HG03064 (cell line): ENCODE results near the gene MAMDC2.

Source experiments
- ATAC-seq: cut with Tn5 transposase; IDR thresholded peaks from one replicate; pipeline ENCODE4 v1.9.1; 2021; ENCODE audit warnings: low read depth; ENCODE audit not compliant: unreplicated experiment

MAMDC2 gene

GRCh38 chr9:70127540-70128416 lies 84.1 kb downstream of the MAMDC2 start:
- no peak for ATAC-seq

GRCh38 chr9:70130266-70130665 lies 86.6 kb downstream of the MAMDC2 start:
- ATAC-seq: no peak

DNA sequence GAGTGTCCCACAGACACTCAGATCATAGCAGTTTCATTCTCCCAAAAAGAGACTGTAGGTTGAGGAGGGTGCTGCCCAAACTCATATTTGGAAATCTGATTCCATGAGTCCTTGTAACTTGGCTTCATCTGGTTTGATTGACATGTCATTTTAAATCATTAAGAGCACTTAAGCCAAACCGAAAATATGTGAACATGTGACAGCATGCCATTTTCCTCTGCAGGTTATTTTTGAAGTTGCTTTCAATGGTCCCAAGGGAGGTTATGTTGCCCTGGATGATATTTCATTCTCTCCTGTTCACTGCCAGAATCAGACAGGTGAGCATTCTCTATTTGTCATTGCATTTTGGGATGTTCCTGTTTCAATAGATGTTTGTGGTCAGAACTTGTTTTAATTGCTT lies 87.6 kb downstream of the MAMDC2 start:
- no peak for ATAC-seq

DNA sequence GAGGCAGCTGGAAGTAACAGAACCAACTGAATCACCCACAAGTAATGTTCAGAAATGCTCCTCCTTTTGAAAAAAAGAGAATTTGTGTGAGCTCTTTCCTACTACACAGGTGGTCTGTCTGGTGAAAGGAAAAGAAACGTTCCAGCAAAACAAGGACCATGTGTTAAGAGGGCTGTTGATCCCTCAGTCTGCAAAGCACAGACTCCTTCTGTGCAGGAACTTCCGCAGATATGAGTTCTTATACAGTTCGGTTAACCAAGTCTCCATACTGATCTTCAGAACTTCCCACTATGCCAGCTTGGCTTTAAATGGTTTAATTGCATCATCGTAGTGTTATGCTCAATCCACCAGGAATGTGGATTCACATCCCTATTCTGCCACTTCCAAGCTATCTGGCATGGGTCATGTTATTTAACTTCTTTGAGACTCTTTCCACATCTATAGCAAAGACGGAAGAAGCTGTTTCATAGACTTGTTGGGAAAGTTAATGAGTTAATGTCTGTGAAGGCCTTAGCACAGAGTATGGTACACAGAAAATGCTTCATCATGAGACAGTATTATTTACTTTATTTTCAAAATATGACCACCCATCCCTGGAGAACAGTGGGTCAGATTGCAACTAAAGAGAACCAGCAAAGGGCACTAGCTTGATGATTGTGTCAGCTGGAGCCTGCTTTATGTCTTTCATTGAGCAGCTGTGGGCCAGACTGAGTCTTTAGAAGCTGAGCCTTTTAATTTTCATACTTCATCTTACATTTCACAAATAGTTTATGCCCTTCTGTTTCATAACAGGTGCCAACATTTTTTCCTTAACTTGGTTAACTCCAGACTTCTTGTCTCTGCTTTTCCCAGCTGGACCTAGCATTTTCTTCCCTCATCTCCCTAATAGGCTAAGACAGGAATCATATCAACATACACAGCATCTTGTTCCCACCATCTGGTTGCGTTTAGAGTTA lies 89.9 kb downstream of the MAMDC2 start:
- ATAC-seq: no peak

DNA sequence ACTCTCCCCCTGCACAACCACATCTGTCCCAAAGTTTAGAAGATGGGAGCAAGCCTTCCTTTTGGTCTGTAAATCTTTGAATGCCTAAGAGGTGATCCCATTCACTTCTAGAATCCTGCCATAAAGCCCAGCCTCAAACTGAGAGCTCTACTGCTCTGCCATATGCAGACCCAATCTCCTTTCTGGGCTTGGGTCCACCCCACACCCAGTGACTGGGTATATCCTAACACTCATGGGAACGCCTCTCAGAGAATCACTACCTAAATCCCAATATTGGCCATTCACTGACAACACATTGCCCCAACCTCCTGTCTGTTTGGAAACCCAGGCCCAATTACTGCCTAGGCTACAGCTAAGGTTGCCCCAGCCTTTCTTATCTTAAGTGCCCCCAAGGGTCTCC lies 90.7 kb downstream of the MAMDC2 start:
- ATAC-seq: no peak

- ATAC-seq: no peak
These were observed 91.5 kb downstream of the MAMDC2 start for GRCh38 chr9:70135176-70135575.

DNA sequence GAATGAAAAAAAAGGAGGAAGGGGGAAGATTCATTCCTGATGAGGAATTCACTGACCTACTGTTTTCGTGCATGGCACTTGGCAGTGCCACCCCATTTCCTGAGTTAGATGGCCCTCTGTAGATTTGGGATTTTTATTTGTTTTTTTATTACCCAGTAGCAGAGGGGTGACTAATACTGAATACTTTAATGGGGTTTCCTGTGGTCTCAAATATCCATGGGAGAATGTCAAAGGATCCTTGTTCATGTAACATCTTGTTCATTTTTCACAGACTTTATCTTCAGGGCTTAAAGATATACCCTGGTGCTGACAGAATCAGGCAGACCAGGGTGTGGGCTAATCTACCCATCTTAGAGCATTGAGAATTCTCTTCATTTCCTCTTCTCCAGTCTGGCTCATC lies 93.0 kb downstream of the MAMDC2 start:
- no peak for ATAC-seq

- no peak for ATAC-seq
These were observed 93.9 kb downstream of the MAMDC2 start for GRCh38 chr9:70137577-70137976.

- ATAC-seq: no peak
These were observed 98.5 kb downstream of the MAMDC2 start for GRCh38 chr9:70142101-70142500.

- ATAC-seq: no peak
These were observed 99.9 kb downstream of the MAMDC2 start for GRCh38 chr9:70143394-70144130.

GRCh38 chr9:70144131-70144503 lies 100.5 kb downstream of the MAMDC2 start:
- no peak for ATAC-seq

GRCh38 chr9:70145981-70146380 lies 102.3 kb downstream of the MAMDC2 start:
- no peak for ATAC-seq

GRCh38 chr9:70147196-70147595 lies 103.5 kb downstream of the MAMDC2 start:
- no peak for ATAC-seq

- no peak for ATAC-seq
These were observed 104.0 kb downstream of the MAMDC2 start for GRCh38 chr9:70147651-70148050.

- ATAC-seq: no peak
These were observed 108.7 kb downstream of the MAMDC2 start for GRCh38 chr9:70152350-70152749.

DNA sequence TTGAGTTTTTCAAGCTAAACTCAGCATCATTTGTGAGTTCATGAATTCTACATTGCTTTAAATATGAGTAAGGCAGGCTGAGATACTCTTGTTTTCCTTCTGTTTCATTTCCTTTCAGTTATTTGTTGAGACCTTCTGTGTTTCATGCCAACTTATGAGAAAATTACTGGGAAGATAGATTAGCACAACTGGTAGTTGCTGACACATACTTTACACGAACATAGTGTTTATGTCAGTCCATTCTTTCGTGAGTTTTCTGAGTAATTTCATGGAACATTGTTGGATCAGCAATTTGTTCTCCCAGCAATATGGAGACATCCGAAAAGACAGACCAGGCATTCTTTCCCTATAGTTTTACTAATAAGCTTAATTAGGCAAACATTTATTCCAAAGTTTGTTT lies 113.1 kb downstream of the MAMDC2 start:
- no peak for ATAC-seq

DNA sequence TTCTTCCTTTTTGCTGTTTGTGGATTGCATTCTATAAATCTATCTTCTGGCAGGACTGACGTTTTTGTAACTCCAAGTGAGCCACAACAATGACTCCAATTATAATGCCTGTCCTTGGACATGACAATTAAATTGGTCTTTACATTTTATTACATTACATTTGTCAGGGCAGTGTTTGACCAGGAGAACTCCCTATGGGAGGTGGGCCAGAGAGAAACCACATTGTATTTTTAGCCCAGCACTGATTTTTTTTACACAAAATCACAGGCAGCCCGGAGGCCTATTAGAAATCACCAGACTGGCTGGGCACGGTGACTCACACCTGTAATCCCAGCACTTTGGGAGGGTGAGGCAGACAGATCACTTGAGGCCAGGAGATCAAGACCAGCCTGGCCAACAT lies 116.0 kb downstream of the MAMDC2 start:
- ATAC-seq: no peak

DNA sequence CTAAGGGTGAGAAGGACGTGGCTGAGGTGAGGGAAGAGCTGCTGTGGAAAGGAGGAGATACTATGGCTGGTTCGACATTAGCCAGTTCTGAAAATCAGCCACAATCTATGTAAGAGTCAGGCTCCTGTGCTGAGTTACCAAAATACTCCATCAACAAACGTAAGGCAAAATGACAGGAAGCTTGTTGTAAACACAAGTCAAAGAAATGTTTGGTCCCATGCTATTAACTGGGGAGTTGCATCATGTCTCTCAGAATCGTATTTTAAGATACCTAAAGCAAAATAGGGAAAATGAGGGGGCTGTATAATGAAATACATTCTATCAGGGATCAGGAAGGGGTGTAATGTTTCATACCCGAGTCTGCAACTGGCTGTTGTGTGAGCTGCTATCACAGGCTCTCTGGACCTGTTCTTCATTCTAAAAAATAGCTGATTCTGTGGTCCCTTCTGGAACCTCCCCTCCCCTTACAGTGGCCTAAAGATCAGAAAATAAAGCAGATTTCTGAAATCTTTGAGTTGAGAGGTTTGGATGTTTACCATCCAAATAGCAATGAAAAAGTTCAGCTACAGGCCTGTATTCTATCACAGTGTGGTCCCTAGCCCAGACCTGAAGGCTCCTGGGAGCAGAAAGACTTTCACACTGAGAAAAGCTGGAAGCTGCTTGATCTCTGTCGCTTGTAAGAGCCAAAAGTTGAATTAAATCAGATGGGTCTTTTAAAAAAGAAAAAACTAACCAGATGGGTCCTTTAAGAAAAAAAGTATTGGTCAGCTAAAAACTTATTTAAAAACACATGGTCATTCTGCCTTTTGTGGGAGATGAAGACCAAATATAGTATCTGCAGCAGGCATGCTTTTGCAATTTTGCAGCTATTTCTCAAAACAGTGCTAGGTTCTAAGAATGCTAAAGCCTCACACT lies 117.3 kb downstream of the MAMDC2 start:
- ATAC-seq: no peak

GRCh38 chr9:70165006-70165602 lies 121.5 kb downstream of the MAMDC2 start:
- no peak for ATAC-seq
